ENCODE results near the gene GAPT.

The GAPT gene

GRCh38 chr5:58491216-58491892 is at the start of gene GAPT:
TSS of gene GAPT (plus strand) at chr5:58491435. CDS start at chr5:58494537, 3,102 bp downstream.
- Histone ChIP-seq H3K4me1 (ENCODE audit: control insufficient read depth, insufficient read depth, low read length) (0 out of 2 replicates have a peak, but pooled peaks cover 2% of the 10 kb centered on the region), H3K9me3 (ENCODE audit: control insufficient read depth, insufficient read depth, low read depth, low read length) (no peaks in the 10 kb centered on the region), H3K36me3 (ENCODE audit: control insufficient read depth in 2 of 2, insufficient read depth in 1 of 2, low read length in 2 of 2) (no peaks in the 10 kb centered on the region), H3K27ac (ENCODE audit: extremely low read depth, low read depth, low read length) (no peak within 1 kb of the TSS), H3K4me3 (ENCODE audit: low read depth, low read length) (no peak within 1 kb of the TSS)
- no peak for TF ChIP-seq PRDM2 (tag by site-specific recombination; IDR thresholded peaks at IDR 0.05; ENCODE audit: borderline replicate concordance)
- no peak for TF ChIP-seq ZNF138 (tag by site-specific recombination; IDR thresholded peaks at IDR 0.05; ENCODE audit: borderline replicate concordance)
- no peak for TF ChIP-seq ZNF112 (tag by site-specific recombination; IDR thresholded peaks at IDR 0.05)
- TF ChIP-seq ZNF488 (tag by site-specific recombination; IDR thresholded peaks at IDR 0.05): no peak
- TF ChIP-seq GLI4 (tag by site-specific recombination; IDR thresholded peaks at IDR 0.05): no peak
- TF ChIP-seq ZNF26 (tag by site-specific recombination; IDR thresholded peaks at IDR 0.05): no peak
- no peak for TF ChIP-seq ELK4 (IDR thresholded peaks at IDR 0.05; ENCODE audit: borderline replicate concordance, low read depth, low read length)
- no peak for TF ChIP-seq ZBTB10 (tag by site-specific recombination; IDR thresholded peaks at IDR 0.05)
- TF ChIP-seq ZNF37A (tag by site-specific recombination; IDR thresholded peaks at IDR 0.05): no peak
- no peak for TF ChIP-seq ZNF169 (tag by site-specific recombination; IDR thresholded peaks at IDR 0.05)
- no peak for TF ChIP-seq ZNF140 (tag by site-specific recombination; IDR thresholded peaks at IDR 0.05)
- no peak for TF ChIP-seq REST (tag by site-specific recombination; IDR thresholded peaks at IDR 0.05)
- TF ChIP-seq ATF2 (tag by site-specific recombination; IDR thresholded peaks at IDR 0.05; ENCODE audit: low read depth): no peak
- TF ChIP-seq ZNF416 (tag by site-specific recombination; IDR thresholded peaks at IDR 0.05): no peak
- TF ChIP-seq ZNF624 (tag by site-specific recombination; IDR thresholded peaks at IDR 0.05): no peak
- no peak for TF ChIP-seq BCL11B (tag by site-specific recombination; IDR thresholded peaks at IDR 0.05; ENCODE audit: low read depth)
- TF ChIP-seq ZBTB7A (tag by site-specific recombination; IDR thresholded peaks at IDR 0.05; ENCODE audit: low read depth): no peak
- TF ChIP-seq ZSCAN30 (tag by site-specific recombination; IDR thresholded peaks at IDR 0.05): no peak
- CTCF ChIA-PET: interaction anchor here (0.6 kb wide), 2 partner anchors 512 to 668 kb away, joined by 3 to 4 read pairs; no protein-coding TSS in a partner anchor
- POLR2A ChIA-PET: no interaction called here

Measured in HEK293 (cell line).